Activated naive CD8-positive, alpha-beta T cell treated with anti-CD3 and anti-CD28 coated beads, Interleukin-2, amount 50 U/mL, for 24 hours (primary cell): ENCODE results near the gene FOXO1.
A peak's percentile ranks its signal among the peaks of the same experiment; 100 is the strongest.

Source experiments
- ATAC-seq: fragments of 150-1000 bp; cut with Tn5 transposase; one replicate; pipeline ENCODE4 v1.10.0; 2021
- DNase-seq: peaks from one replicate; pipeline ENCODE4 v3.0.0; 2021
- H3K27ac Mint-ChIP-seq: one replicate; pipeline ENCODE4 v1.8.0; 2021; ENCODE audit warnings: mild to moderate bottlenecking, mixed read lengths
- H3K27me3 Mint-ChIP-seq: one replicate; pipeline ENCODE4 v1.8.0; 2021; ENCODE audit warnings: mixed read lengths
- H3K36me3 Mint-ChIP-seq: one replicate; pipeline ENCODE4 v1.8.0; 2021; ENCODE audit warnings: low read depth, mixed read lengths
- H3K4me1 Mint-ChIP-seq: one replicate; pipeline ENCODE4 v1.8.0; 2021; ENCODE audit warnings: mixed read lengths
- H3K4me3 Mint-ChIP-seq: one replicate; pipeline ENCODE4 v1.8.0; 2021; ENCODE audit warnings: mild to moderate bottlenecking, moderate library complexity, mixed read lengths
- H3K9me3 Mint-ChIP-seq: one replicate; pipeline ENCODE4 v1.8.0; 2021; ENCODE audit warnings: mixed read lengths

The FOXO1 gene

GRCh38 chr13:40657951-40658350 lies 8.5 kb downstream of the FOXO1 start:
- H3K27me3 Mint-ChIP-seq: no peaks in the 10 kb centered on the region
- DNase-seq (no peak), ATAC-seq (no peak)
- peaks cover 4% of the 10 kb centered on the region for H3K9me3 Mint-ChIP-seq
- peak overlapping the region; percentile 73 for H3K27ac Mint-ChIP-seq
- H3K36me3 Mint-ChIP-seq: peaks cover 19% of the 10 kb centered on the region
- no peak overlapping the region for H3K4me3 Mint-ChIP-seq
- peaks cover 96% of the 10 kb centered on the region for H3K4me1 Mint-ChIP-seq

DNA sequence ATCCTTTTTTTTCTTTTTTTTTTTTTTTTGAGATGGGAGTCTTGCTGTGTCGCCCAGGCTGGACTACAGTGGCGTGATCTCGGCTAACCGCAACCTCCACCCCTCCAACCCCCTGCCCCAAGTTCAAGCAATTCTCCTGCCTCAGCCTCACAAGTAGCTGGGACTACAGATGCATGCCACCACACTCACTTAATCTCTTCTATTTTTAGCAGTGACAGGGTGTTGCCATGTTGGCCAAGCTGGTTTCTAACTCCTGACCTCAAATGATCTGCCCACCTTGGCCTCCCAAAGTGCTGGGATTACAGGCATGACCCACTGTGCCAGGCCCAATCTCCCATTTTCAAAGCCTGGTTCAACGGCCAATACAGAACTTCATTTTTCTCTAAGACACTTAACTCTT lies 9.1 kb downstream of the FOXO1 start:
- peaks cover 96% of the 10 kb centered on the region for H3K4me1 Mint-ChIP-seq
- no peak for ATAC-seq
- peaks cover 21% of the 10 kb centered on the region for H3K36me3 Mint-ChIP-seq

DNA sequence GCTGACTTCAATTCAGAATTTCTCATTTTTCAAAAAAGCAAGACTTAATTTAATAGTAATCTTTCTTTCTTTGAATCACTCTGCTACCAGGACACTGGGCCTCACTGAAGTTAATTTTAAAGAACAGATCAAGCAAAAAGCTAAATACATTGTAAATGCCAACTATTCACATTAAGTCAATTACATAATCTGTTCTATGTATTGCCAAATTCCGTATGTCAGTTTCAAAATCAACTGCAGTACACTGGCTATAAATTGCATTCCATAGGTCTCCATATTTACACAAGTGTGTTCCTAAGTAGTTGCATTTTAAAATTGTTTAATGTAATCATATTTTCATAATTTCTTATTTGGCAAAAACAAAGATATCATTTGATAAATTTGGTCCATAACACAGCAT lies 10.1 kb downstream of the FOXO1 start:
- Mint-ChIP-seq H3K4me1 (peaks cover 95% of the 10 kb centered on the region), H3K36me3 (peaks cover 24% of the 10 kb centered on the region), H3K9me3 (peaks cover 4% of the 10 kb centered on the region), H3K4me3 (no peak overlapping the region), H3K27me3 (no peaks in the 10 kb centered on the region), H3K27ac (peak overlapping the region; percentile 53)
- DNase-seq (no peak), ATAC-seq (no peak)

More for the DNA sequence above, 9.1 kb downstream of the FOXO1 start:
- Mint-ChIP-seq H3K4me3 (peak overlapping the region; percentile 12), H3K9me3 (peaks cover 4% of the 10 kb centered on the region), H3K27ac (peak overlapping the region; percentile 73), H3K27me3 (no peaks in the 10 kb centered on the region)
- no peak for DNase-seq

GRCh38 chr13:40653527-40654318 lies 12.7 kb downstream of the FOXO1 start:
- Mint-ChIP-seq H3K27ac (peak overlapping the region; percentile 96), H3K4me3 (peak overlapping the region; percentile 70), H3K27me3 (no peaks in the 10 kb centered on the region), H3K9me3 (peaks cover 4% of the 10 kb centered on the region), H3K36me3 (peaks cover 26% of the 10 kb centered on the region), H3K4me1 (peaks cover 97% of the 10 kb centered on the region)
- peak; percentile 43 for DNase-seq
- peak; percentile 94 for ATAC-seq

DNA sequence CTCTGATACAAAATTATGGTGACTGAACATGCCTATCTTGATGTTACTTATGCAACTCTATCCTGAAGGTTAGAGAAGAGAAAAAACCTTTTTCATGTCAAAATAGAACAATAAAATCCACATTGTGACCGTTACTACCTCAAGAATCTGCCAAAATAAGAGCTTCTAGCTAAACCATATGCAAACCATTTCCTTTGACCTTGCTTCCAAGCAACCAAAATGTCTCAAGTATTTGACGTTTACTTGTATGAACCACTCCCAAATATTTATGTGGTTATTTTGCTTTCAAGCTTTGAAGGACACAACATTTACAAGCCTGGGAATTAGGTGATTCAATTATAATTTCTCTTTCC lies 13.9 kb downstream of the FOXO1 start:
- Mint-ChIP-seq H3K9me3 (peaks cover 3% of the 10 kb centered on the region), H3K27ac (peak overlapping the region; percentile 96), H3K4me1 (peaks cover 97% of the 10 kb centered on the region), H3K36me3 (peaks cover 18% of the 10 kb centered on the region), H3K4me3 (peak overlapping the region; percentile 70), H3K27me3 (no peaks in the 10 kb centered on the region)
- ATAC-seq (no peak), DNase-seq (no peak)

GRCh38 chr13:40651866-40652587 lies 14.4 kb downstream of the FOXO1 start:
- H3K4me3 Mint-ChIP-seq: peak overlapping the region; percentile 70
- peaks cover 15% of the 10 kb centered on the region for H3K36me3 Mint-ChIP-seq
- DNase-seq (no peak), ATAC-seq (no peak)
- H3K4me1 Mint-ChIP-seq: peaks cover 97% of the 10 kb centered on the region
- H3K27me3 Mint-ChIP-seq: no peaks in the 10 kb centered on the region
- H3K27ac Mint-ChIP-seq: peak overlapping the region; percentile 96
- H3K9me3 Mint-ChIP-seq: no peaks in the 10 kb centered on the region

GRCh38 chr13:40648841-40649240 lies 17.6 kb downstream of the FOXO1 start:
- Mint-ChIP-seq H3K4me3 (no peak overlapping the region), H3K4me1 (peaks cover 98% of the 10 kb centered on the region), H3K27me3 (no peaks in the 10 kb centered on the region), H3K27ac (peak overlapping the region; percentile 81), H3K36me3 (peaks cover 28% of the 10 kb centered on the region), H3K9me3 (no peaks in the 10 kb centered on the region)
- ATAC-seq (peak; percentile 61), DNase-seq (no peak)

GRCh38 chr13:40648040-40648439 lies 18.4 kb downstream of the FOXO1 start:
- Mint-ChIP-seq H3K4me1 (peaks cover 98% of the 10 kb centered on the region), H3K36me3 (peaks cover 31% of the 10 kb centered on the region), H3K27ac (peak overlapping the region; percentile 54), H3K27me3 (no peaks in the 10 kb centered on the region), H3K4me3 (no peak overlapping the region), H3K9me3 (no peaks in the 10 kb centered on the region)
- no peak for DNase-seq
- no peak for ATAC-seq

DNA sequence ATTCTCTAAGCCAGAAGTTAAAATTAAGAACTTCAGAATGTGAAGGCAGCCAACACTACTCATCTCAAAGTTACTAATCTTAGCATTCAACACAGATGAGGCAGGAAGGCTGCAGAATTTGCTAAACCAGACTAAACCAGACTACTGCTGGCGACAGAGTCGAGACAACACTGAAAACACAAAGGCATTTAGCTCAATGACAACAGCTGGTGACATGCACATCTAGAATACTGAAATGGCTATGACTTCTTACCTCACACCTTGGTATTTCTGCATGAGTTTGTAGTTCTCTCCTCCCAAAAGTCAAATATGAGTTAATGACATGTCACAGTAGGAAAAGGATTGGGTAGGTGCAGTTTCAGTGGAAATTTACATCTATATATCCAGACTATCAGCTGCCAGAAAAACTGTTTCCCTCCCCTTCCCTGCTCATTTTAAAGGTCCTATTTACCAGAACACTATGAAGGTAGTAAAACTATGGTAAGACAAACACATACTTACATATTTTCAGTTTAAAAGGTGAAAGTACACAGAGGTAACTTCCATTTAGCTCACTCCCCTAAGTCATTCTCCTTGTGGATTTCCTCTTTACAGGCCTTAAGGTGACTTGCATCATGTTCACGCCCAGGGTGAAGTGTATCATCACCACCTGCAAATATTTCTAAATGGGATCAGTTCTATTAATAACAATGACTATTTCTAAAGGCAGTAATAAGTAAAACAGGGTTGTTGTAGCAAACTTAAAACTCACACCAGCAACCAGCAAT lies 21.4 kb downstream of the FOXO1 start:
- peak; percentile 50 for ATAC-seq
- no peaks in the 10 kb centered on the region for H3K9me3 Mint-ChIP-seq

DNA sequence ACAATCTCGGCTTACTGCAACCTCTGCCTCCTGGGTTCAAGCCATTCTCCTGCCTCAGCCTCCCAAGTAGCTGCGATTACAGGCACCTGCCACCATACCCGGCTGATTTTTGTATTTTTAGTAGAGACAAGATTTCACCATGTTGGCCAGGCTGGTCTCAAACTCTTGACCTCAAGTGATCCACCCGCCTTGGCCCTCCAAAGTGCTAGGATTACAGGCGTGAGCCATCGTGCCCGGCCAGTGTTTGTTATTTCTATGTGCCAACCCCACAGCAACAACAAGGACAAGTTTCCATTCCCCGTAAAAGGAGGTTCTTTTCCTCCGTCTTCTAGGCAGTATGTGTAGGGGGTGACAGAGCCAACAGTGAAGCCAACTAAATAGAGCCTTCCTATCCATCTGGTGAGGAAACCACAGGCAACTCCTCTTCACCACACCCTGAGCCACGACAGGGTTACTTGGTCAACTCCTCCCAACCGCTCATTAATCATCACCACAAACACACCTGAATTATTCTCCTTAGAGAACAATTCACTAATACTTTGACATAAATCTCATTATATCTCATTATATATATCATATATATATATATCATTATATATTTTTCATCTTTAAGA lies 25.5 kb downstream of the FOXO1 start:
- no peak overlapping the region for H3K4me3 Mint-ChIP-seq
- DNase-seq (no peak), ATAC-seq (peak; percentile 64)
- peak overlapping the region; percentile 83 for H3K27ac Mint-ChIP-seq
- peaks cover 95% of the 10 kb centered on the region for H3K4me1 Mint-ChIP-seq
- no peaks in the 10 kb centered on the region for H3K27me3 Mint-ChIP-seq
- H3K36me3 Mint-ChIP-seq: peaks cover 39% of the 10 kb centered on the region
- no peaks in the 10 kb centered on the region for H3K9me3 Mint-ChIP-seq

More for the DNA sequence above, 21.4 kb downstream of the FOXO1 start:
- Mint-ChIP-seq H3K4me1 (peaks cover 98% of the 10 kb centered on the region), H3K27ac (peak overlapping the region; percentile 93), H3K4me3 (peak overlapping the region; percentile 60), H3K27me3 (no peaks in the 10 kb centered on the region), H3K36me3 (peaks cover 22% of the 10 kb centered on the region)
- no peak for DNase-seq

- H3K4me1 Mint-ChIP-seq: peaks cover 95% of the 10 kb centered on the region
- ATAC-seq (no peak), DNase-seq (no peak)
- H3K36me3 Mint-ChIP-seq: peaks cover 39% of the 10 kb centered on the region
- H3K27me3 Mint-ChIP-seq: no peaks in the 10 kb centered on the region
- no peaks in the 10 kb centered on the region for H3K9me3 Mint-ChIP-seq
- H3K27ac Mint-ChIP-seq: peak overlapping the region; percentile 71
- H3K4me3 Mint-ChIP-seq: no peak overlapping the region
Observed at GRCh38 chr13:40640202-40640601, 26.2 kb downstream of the FOXO1 start.

- H3K36me3 Mint-ChIP-seq: peaks cover 33% of the 10 kb centered on the region
- H3K27me3 Mint-ChIP-seq: no peaks in the 10 kb centered on the region
- H3K9me3 Mint-ChIP-seq: no peaks in the 10 kb centered on the region
- no peak for DNase-seq
- peak overlapping the region; percentile 71 for H3K27ac Mint-ChIP-seq
- ATAC-seq: peak; percentile 38
- H3K4me1 Mint-ChIP-seq: peaks cover 93% of the 10 kb centered on the region
- H3K4me3 Mint-ChIP-seq: no peak overlapping the region
Observed at GRCh38 chr13:40639221-40639681, 27.2 kb downstream of the FOXO1 start.

DNA sequence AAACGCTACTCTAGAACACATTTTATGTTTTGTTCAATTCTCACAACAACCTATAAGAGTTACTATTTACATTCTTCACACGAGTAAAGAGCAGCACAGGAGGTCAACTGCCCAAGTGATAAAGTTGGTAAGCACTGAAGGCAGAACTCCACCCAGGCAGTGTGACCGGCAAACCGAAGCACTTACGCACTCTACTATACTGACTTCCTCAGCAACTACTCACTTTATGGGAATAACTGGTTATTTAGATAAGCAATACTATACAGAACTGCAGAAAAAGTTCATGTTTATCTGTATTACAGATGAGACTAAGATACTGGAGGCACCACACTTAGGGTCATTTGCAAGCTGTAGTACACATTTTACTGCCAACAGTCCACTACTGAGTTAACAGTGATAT lies 28.8 kb downstream of the FOXO1 start:
- H3K27me3 Mint-ChIP-seq: no peaks in the 10 kb centered on the region
- peaks cover 93% of the 10 kb centered on the region for H3K4me1 Mint-ChIP-seq
- H3K4me3 Mint-ChIP-seq: peak overlapping the region; percentile 18
- H3K9me3 Mint-ChIP-seq: no peaks in the 10 kb centered on the region
- peak overlapping the region; percentile 71 for H3K27ac Mint-ChIP-seq
- DNase-seq (no peak), ATAC-seq (no peak)
- peaks cover 33% of the 10 kb centered on the region for H3K36me3 Mint-ChIP-seq

DNA sequence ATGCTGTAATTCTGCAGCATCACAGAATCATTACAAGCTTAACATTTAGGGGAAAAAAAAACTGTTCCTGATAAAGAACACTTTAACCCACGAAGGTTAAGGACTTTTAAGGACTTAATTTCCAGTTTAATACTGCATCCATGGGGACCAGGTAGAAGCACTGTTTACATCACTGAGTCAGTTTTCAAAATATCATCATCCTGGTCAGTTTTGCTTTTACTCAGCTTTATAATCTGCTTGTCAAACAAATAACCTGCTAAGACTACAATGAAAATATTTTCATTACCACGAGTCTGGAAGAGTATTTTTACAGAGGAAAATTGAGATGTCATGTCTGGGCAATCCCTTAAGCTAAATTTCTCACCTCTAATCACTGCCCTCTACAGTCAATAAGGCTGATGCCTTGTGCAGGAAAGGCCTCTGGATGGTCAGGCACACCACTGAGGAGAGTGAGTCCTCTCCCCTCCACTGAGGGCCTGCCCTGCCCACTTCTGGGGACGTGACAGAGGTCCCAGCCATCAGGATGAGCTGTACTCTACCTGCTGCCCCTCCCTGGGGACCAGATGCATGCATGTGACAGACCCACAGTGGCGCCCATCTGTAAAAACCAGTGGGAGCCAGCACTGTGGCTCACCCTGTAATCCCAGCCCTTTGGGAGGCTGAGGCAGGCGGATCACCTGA lies 31.0 kb downstream of the FOXO1 start:
- peak overlapping the region; percentile 39 for H3K27ac Mint-ChIP-seq
- H3K9me3 Mint-ChIP-seq: no peaks in the 10 kb centered on the region
- ATAC-seq: peak; percentile 40
- H3K4me1 Mint-ChIP-seq: peaks cover 92% of the 10 kb centered on the region
- H3K27me3 Mint-ChIP-seq: no peaks in the 10 kb centered on the region
- H3K4me3 Mint-ChIP-seq: no peak overlapping the region
- DNase-seq: no peak
- peaks cover 37% of the 10 kb centered on the region for H3K36me3 Mint-ChIP-seq
